NCI-H226 (cell line): ENCODE measurements around the gene MCU.
A peak's percentile ranks its signal among the peaks of the same experiment; 100 is the strongest.
"Not testable (repeated sequence)": the region's sequence is repeated elsewhere in the genome, so short reads cannot be mapped to it uniquely, and the experiment has no call there.

Source experiments
- DNase-seq: peaks from one replicate; pipeline ENCODE4 v3.0.0-alpha.2; 2015

The MCU gene

GRCh38 chr10:72731916-72732419 is 40.0 kb downstream of the MCU start:
- DNase-seq = no peak

DNA sequence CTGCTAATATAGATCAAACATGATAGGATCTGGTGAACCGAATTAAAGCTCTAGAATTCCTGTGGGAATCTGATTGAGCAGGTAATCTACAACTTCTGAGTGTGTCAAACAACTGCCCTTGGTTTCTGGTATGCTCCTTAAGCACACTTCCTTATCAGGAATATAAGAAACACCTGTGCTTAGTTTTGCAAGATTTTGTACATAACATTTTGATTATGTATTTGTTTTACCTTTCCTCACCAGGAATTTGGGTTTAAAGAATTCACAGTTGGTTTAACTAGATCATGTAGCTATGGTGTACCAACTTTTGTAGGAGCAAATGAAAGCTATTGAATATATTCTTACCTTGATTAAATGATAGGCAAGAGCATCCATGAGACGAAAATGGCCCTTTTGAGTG is 40.6 kb downstream of the MCU start:
- DNase-seq = no peak

GRCh38 chr10:72733989-72734388 is 42.0 kb downstream of the MCU start:
- DNase-seq = no peak

DNA sequence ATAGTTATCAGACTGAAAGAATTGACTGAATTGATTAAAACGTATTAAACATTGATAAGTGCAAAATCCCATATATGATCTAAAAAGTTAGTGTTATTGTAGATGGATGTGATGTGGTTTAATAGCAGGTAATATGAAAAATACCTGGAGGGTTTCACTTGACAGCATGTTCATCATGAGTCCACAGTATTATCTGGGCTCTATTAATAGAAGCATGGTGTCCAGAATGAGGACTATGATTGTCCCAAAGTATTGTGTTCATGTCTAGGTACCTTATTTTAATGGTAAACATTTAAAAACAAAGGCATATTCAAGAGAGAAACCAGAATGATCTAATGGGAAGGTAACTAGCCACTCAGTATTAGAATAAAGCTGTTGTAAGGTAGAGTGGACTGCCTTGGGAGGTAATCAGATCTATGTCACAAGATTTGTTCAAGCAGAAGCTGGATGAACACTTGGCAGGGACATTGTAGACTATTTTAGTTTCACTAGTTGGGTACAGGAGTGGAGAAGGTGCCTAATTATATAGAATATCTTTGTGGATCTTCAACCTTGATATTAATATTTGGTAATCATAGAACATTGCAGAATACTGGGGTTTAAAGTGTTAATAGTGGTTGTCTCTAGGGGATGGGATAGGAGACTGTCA is 43.5 kb downstream of the MCU start:
- DNase-seq = no peak

DNA sequence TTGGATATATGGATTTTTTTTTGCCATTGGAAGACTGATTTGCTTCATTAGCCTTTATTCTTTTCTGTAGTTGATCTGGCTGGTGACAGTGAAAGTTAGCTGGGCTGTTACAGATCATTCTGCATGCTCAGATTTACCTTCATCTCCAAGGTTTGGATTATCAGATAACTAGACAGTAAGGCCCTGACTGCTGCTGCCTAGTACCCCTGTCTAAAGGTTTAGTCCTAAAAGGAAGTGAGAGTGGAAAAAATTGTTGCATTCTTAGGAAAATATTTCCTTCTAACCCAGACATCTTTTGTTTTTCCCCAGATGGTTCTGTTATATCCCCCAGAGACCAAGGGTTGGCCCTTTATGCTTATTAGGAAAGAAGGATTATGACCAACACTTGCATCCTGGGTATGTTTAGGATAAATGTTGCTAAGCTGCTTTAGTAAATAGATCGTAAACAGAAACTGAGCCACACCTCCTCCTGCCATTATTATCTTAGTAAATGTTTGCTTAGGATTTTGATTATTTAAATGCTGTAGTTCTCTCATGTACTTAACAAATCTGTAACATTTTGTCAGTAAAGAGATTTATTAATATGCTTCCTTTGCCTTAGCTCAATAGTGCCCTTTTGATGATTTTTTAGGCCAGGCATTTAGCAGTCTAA is 44.4 kb downstream of the MCU start:
- peak; percentile 18 for DNase-seq

DNA sequence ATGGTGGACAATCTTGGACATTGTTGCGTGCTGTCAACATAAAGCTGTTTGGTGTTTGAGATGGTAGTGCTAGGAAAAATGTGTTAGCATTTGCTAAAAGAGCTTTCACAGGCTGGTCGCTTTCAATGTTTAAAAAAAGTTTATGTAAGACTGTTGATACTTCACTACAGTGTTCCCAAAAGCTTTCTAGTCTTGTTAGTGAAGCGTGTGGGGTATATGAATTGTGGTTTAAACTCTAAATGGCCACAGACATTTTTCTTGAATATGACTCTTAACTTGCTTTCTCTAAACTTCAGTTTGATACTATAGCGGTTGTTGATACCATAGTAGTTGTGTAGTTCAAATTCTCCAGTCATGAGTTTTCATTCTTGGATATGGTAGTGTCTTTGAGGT is 44.9 kb downstream of the MCU start:
- no peak for DNase-seq

- not testable (repeated sequence) for DNase-seq
These were observed 45.4 kb downstream of the MCU start for GRCh38 chr10:72737357-72737756.

DNA sequence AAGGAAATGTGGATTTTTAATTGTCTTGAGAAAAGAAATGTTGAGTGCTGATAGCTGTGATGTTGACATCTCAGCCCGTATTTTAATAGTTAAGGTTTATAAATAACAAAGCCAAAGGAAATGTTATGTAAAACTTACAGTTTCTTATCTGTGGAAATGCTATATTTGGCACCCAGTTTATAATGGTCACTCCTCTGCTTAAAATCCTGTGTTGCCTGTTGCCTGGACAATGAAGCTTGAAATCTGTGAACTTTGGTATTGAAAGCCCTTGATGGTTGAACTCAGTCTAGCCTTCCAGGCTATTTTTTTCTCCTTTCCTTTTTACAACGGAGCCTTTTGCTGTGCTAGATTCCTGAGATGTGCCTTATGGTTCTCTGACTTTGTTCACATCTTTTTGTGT is 46.5 kb downstream of the MCU start:
- no peak for DNase-seq

GRCh38 chr10:72740528-72740927 is 48.6 kb downstream of the MCU start:
- DNase-seq = peak; percentile 42

- no peak for DNase-seq
These were observed 50.1 kb downstream of the MCU start for GRCh38 chr10:72742092-72742491.

- no peak for DNase-seq
These were observed 50.9 kb downstream of the MCU start for GRCh38 chr10:72742797-72743196.

GRCh38 chr10:72744566-72744965 is 52.6 kb downstream of the MCU start:
- DNase-seq = no peak

DNA sequence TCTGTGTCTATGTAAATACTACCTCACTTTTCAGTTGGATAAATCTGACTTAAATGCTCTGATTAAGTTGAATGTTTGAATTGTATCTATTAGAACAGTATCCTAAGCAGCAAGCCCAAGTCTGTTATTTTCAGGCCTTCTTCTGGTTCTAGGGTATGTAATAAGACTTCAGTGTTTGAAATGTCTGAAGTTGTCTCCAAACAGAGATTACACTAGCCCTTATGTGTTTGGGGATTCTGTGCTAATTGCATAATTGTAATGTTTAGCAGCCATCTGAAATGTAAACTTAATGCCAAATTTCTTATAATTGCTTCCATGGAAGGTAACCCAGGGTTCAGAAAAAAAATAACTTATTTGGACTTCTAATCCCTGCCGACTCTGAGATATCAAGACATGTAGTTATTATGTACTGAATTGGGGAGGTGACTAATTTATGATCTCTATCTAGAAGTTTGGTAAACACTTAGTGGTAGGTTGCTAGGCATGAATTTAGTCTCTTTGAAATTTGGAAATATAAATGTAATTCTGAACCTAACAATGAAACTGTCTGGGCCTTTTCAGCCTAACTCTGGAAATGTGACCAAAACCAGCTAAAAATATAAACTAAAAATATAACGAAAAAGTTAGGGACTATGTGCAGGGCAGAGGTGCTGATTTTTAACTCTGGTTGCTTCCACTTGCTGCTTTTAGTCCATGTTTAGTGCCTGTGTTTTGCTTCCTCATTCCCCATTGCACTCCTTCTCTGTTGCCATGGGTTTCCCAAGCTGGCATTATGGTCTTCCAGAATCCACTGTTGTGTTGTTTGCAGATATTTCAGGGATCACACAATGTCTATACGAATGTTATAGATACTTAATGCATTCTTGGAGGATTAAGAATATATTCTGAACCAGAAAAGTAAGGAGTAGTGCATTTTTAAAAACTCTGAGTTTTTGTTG is 54.8 kb downstream of the MCU start:
- no peak for DNase-seq

DNA sequence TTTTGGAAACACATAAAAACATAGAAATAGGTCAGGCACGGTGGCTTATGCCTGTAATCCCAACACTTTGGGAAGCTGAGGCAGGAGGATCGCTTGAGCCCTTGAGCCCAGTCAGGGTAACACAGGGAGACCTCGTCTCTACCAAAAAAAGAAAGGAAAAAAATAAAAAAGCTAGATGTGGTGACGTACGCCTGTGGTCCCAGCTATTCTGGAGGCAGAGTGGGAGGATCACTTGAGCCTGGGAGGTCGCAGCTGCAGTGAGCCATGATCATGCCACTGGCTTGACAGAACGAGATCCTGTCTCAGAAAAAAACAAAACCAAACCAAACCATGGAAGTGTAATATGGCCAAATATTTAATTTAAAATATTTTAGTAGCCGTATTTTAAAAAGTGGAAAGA is 55.6 kb downstream of the MCU start:
- no peak for DNase-seq

DNA sequence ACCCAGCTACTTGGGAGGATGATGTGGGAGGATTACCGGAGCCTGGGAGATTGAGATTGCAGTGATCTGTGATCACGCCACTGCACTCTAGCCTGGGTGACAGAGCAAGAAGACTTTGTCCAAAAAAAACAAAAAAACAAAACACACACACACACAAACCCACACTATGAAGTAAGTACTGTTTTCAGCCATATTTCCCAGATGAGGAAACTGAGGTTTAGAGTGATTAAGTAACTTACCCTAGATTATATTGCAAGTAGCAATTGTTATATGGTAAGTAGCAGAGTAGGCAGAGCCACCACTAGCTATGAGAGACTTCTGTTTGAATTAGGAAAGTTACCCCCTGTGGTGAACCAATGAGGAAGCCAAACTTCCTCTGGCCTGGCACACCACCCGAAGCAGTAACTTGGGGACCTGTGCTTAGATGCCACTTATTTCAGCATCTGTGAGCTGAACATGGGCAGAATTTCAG is 61.9 kb downstream of the MCU start:
- DNase-seq = no peak

DNA sequence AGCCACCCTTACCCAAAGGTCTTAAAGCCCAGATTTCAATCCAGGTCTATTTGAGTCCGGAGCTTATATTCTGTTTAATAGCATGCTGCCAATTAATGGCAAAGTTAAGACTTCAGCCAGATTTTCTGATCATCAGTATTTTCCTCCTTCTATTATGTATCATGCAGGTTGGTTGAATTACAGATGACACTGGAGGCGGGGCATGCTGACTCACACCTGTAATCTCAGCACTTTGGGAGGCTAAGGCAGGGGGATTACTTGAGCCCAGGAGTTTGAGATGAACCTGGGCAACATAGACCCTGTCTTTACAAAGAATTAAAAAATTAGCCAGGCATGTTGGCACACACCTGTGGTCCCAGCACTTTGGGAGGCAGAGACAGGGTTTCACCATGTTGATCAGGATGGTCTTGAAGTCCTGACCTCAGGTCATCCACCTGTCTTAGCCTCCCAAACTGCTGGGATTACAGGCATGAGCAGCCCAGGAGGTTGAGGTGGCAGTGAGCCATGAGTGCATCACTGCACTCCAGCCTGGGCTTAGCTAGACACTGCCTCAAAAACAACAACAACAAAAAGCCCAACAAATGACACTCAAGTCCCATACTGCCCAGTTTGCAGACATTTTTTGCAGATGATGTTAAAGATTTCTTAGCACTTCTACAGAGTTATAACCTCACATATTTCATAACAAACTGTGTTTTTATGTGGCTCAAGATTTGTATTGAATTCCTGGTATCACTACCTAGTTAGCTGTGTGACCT is 62.5 kb downstream of the MCU start:
- DNase-seq = no peak

DNA sequence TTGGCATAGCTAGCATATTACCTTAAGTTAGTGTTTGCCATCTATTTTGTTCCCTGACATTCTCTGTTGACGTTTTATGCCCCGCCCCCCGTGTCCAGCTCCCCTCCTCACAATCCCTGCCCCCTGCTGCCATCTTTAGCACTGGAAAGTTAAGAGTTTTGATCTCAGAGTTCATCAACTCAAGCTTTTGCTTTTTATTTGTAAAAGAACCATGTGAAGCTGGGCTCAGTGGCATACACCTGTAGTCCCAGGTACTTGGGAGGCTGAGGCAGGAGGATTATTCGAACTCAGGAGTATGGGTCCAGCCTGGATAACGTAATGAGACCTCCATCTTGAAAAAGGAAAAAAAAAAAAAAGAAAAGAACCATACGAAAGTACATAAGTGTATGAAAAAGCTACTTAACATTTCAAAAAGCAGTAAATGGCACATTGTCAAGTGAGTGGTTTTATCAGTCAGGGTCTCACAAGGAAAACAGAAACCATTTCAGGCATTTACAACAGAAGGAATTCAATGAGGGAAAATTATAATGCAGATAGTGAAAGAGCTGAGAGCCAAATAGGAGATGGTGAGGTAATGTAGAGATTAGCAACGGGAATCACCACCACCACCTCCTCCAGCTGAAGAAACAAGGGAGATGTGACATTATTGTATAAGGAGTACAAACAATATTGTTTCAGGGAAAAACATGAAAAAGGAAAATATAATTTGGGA is 64.9 kb downstream of the MCU start:
- DNase-seq = peak; percentile 53

GRCh38 chr10:72757732-72758131 is 65.8 kb downstream of the MCU start:
- no peak for DNase-seq

DNA sequence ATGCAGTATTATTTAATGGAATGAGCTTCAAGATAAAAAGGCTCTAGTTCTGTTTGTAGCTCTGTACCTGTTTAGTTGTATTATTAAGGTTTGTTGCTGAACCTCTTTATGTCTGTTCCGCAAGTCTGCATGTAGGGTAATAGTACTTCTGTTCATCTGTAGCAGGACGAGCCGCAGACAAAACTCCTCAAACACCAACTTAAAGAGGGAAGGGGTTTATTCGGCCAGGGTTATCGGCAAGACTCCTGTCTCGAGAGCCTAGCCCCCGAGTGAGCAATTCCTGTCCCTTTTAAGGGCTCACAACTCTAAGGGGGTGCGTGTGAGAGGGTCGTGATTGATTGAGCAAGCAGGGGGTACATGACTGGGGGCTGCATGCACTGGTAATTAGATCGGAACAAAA is 67.0 kb downstream of the MCU start:
- not testable (repeated sequence) for DNase-seq

GRCh38 chr10:72759584-72759983 is 67.6 kb downstream of the MCU start:
- no peak for DNase-seq

DNA sequence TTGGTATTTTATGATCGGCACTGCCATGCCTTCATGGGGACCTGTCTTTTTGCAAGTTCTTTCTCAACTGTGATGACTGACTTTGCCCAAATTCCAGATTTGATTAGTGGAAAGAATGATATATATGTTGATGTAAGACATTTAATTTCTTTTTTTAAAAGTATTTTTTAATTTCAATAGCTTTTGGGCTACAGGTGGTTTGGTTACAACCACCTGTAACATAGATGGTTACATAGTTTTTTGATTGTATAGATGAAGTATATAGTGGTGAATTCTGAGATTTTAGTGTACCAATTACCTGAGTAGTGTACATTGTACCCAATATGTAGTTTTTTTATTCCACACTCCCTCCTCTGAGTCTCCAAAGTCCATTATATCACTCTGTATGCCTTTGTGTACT is 69.6 kb downstream of the MCU start:
- DNase-seq = no peak

DNA sequence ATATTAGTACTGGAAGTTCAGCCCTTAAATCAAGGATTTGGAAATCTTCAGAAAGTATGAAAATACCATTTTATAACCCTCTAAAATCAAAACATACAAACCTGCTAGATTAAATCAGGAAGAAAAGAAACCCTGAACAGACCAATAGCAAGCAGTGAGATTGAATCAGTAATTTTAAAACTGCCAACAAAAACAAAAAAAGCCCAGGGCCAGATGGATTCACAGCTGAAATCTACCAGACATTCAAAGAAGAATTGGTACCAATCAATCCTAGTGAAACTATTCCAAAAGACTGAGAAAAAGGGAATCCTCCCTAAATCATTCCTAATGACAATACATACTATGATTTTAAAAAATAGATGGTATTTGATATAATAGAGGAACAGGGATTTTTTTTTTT is 70.1 kb downstream of the MCU start:
- no peak for DNase-seq
